DND-41 (cell line): Measurements from ENCODE around the gene ZNF668.

ENCODE experiments used
- EZH2 ChIP-seq: IDR thresholded peaks from 3 replicates; pipeline ENCODE4 v1.6.1; 2012; ENCODE audit warnings: borderline replicate concordance, low read depth, mild to moderate bottlenecking, moderate library complexity, low read length, inconsistent platforms; ENCODE audit not compliant: severe bottlenecking
- TF ChIP-seq, protein P1 (sequence below): IDR thresholded peaks from 2 replicates; pipeline ENCODE4 v1.5.1; 2012; ENCODE audit warnings: borderline replicate concordance, low read length, moderate library complexity, mild to moderate bottlenecking; ENCODE audit not compliant: poor library complexity, severe bottlenecking; ENCODE audit errors: extremely low read depth

DNA sequence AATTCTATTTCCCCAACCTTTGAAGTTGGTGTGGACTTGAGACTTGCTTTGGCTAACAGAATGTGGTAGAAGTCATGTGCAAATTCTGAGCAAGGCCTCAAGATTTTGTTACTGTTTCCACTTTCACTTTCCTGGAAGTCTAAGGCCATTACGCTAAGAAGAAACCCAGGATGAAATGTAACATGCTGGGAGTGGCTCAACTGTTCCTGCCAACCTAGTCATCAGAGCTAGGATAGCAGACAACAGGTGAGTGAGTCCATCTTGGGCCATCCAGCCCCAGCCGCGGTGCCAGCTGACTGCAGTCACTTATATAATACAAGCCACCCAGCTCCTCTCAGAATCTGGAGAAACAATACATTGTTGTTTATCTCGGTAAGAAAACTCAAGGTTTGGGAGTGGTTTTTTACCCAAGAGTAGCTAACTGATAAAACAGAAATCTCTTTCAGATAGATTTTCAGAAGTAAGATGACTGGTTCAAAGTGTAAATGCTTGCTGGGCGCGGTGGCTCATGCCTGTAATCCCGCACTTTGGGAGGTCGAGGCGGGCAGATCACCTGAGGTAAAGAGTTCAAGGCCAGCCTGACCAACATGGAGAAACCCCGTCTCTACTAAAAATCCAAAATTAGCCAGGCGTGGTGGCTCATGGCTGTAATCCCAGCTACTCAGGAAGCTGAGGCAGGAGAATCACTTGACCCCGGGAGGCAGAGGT is 51.3 kb downstream of the ZNF668 start:
- TF ChIP-seq, protein P1, sequence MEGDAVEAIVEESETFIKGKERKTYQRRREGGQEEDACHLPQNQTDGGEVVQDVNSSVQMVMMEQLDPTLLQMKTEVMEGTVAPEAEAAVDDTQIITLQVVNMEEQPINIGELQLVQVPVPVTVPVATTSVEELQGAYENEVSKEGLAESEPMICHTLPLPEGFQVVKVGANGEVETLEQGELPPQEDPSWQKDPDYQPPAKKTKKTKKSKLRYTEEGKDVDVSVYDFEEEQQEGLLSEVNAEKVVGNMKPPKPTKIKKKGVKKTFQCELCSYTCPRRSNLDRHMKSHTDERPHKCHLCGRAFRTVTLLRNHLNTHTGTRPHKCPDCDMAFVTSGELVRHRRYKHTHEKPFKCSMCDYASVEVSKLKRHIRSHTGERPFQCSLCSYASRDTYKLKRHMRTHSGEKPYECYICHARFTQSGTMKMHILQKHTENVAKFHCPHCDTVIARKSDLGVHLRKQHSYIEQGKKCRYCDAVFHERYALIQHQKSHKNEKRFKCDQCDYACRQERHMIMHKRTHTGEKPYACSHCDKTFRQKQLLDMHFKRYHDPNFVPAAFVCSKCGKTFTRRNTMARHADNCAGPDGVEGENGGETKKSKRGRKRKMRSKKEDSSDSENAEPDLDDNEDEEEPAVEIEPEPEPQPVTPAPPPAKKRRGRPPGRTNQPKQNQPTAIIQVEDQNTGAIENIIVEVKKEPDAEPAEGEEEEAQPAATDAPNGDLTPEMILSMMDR: no peak
- TF ChIP-seq EZH2: no peak
